Tibial nerve (tissue), 4 donors: Measurements from ENCODE around the gene ATP9B.

Source experiments
- CTCF ChIP-seq, 5 experiments: fragments of 200-600 bp in 3 of 5; fragments of 450-650 bp in 2 of 5; sonication (generic) in 3 of 5; IDR thresholded peaks; one replicate each; pipeline ENCODE4 v1.5.1; 2016 to 2019; ENCODE audit warnings: antibody characterized with exemption in 5 of 5, mild to moderate bottlenecking in 3 of 5, moderate library complexity in 2 of 5
- EP300 ChIP-seq, 2 donors: sonication (generic); formaldehyde crosslinking; IDR thresholded peaks; one replicate each; pipeline ENCODE4 v1.6.1; 2017; ENCODE audit warnings: antibody characterized with exemption in 2 of 2, mild to moderate bottlenecking in 1 of 2

- no peak for TF ChIP-seq EP300 (IDR thresholded peaks at IDR 0.05)
- no peak for TF ChIP-seq CTCF (IDR thresholded peaks at IDR 0.05)
Measured at GRCh38 chr18:79335833-79336360, 266.7 kb downstream of the ATP9B start.
